HG02642 (cell line): ENCODE data around the gene TRIM41.

ENCODE experiments used
- ATAC-seq: cut with Tn5 transposase; IDR thresholded peaks from one replicate; pipeline ENCODE4 v1.9.1; 2021; ENCODE audit warnings: mild to moderate bottlenecking; ENCODE audit not compliant: unreplicated experiment, poor library complexity

The TRIM41 gene

GRCh38 chr5:181192337-181193046 is 30.6 kb upstream of the TRIM41 start:
- no peak for ATAC-seq

DNA sequence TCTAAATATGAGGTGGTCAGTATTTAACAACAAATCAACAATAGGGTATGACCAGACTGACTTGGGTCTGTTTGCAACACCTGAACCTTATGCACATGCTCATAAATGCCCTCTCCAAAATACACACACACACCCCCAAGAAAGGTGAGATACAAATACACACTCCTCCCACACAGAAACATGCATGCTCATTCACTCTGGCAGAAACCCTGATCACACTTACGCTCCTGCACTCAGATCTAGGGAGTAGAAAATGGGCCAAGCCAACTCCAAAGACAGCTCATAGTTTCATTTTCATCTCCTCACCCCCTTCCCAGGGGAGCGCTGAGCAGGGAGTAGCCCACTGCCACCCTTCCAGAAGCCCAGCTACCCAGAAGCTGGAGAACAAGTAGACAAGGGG is 29.4 kb upstream of the TRIM41 start:
- ATAC-seq: no peak

DNA sequence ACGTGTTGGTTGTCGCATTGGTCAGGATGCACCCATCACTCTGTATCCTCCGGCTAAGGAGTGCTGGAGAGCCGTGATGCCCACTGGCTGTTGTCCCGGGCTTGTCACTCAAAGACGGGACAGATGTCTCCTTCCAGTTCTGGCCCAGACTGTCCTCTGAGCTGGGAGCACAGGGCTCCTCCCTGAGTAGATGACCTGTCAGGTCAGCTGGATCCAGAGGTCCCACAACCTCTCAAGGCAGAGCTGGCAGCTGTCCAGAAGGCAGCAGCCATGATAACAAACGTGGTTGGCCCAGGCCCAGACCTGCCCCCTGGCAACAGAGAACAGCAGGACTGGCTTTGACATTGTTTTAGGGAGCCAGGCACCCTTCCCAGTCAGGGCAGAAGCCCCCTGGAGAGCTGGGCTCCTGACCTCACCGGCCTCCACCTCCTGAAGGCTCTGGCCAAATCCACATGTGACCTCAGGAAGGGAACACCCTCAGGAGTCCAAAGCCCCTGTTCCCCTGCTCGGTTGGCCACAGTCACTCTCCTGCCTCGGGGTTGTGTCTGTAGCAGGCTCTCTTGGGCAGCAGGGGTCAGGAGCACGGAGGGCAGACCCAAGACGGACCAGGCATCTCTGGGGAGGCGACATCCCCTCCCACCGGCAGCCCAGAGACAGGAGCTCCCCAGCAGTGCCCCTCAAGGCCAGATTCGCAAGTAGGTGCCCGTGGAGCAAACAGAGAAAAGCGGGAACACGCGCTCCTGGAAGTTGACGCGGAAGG is 28.4 kb upstream of the TRIM41 start:
- ATAC-seq: no peak

- ATAC-seq: no peak
These were observed 27.8 kb upstream of the TRIM41 start for GRCh38 chr5:181195249-181195761.

- ATAC-seq: no peak
These were observed 25.6 kb upstream of the TRIM41 start for GRCh38 chr5:181197326-181197951.

DNA sequence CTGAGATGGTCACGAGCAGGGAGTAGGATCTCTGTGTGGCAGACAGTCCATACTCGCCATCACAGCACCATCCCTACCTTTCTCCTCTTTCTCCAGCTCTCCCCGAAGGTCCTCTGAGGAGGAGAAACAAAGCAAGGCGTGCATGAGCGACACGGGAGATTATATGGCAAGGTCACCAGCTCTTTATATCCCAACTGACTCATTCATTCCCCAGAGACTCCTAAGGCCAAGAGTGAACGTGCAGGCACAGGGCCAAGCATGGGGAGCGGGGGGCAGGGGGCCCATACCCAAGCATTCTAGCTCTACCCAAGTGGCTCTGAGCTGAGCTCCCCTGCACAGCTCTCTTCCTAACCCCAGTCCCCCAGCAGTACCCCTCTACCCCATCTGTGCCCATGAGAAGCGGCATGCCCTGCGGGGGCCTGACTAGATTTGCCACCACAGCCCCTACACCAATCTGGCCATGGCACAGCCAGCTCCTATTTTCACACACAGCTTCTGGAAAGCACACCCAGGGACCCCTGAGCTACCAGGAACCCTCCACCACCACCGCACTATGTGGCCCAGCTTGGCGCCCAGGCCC is 24.9 kb upstream of the TRIM41 start:
- ATAC-seq: no peak

DNA sequence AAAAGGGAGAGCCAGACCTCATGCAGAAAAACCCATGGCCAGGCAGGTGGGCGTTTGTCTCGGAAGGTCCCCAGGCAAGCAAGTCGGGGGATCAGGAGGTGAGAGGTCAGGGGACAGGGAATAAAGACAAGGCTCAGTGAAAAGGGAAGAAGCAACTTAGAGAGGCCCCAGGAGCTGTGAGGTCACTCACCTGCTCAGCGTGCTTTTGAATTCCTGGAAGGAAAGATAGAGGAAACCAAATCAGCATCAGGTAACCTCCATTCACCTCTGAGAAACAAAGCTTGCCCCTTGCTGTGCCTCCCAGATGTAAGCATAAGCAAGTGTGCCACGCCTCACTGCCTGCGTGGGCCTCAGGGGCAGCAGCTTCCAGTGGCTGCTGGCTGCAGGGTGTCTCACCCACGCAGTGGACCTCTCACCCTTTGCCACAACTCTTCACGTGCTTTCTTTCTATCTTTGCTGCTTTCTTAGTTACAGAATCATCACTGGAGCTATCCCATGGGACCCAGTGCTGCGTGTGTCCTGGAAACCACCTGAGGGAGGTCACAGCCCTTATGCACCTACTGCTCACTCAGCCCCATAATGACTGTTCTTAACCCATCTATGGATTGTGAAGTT is 24.1 kb upstream of the TRIM41 start:
- peak; percentile 71 for ATAC-seq

GRCh38 chr5:181199881-181200638 is 23.0 kb upstream of the TRIM41 start:
- no peak for ATAC-seq

- no peak for ATAC-seq
These were observed 22.3 kb upstream of the TRIM41 start for GRCh38 chr5:181200816-181201215.

DNA sequence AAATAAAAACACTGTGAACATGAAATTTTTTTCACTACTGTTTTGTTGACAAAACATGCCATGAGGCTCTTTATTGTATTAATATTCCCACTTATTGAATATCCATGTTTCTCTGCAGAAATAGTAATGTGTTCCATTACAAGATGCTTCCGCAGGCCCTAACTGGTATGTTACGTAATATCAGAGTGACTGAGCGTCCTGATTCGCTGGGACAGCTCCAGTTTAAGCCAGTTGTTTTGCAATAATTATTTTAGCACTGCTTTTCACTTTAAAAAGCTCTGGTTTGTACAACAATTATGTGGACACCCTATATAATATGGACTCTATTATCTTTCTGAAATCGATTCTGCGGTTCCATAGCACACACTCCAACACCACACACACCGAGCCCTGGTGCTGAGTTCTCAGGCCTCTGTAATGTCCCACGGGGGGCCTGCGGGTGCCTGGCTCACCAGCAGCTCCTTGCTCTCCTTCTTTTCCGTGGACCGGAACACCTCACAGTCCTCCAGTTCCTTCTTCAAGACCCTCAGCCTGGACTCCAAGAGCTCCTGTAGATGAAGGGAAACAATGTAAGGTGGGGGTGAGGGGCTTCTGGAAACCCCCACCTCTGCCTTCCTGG is 19.9 kb upstream of the TRIM41 start:
- no peak for ATAC-seq

GRCh38 chr5:181203777-181204112 is 19.3 kb upstream of the TRIM41 start:
- no peak for ATAC-seq

- ATAC-seq: no peak
These were observed 18.8 kb upstream of the TRIM41 start for GRCh38 chr5:181204113-181204825.

- ATAC-seq: no peak
These were observed 18.0 kb upstream of the TRIM41 start, which contains the start of gene TRIM7 for GRCh38 chr5:181204826-181205760. TSS of gene TRIM7 (minus strand) at chr5:181205196. CDS start at chr5:181205110, 86 bp downstream.

DNA sequence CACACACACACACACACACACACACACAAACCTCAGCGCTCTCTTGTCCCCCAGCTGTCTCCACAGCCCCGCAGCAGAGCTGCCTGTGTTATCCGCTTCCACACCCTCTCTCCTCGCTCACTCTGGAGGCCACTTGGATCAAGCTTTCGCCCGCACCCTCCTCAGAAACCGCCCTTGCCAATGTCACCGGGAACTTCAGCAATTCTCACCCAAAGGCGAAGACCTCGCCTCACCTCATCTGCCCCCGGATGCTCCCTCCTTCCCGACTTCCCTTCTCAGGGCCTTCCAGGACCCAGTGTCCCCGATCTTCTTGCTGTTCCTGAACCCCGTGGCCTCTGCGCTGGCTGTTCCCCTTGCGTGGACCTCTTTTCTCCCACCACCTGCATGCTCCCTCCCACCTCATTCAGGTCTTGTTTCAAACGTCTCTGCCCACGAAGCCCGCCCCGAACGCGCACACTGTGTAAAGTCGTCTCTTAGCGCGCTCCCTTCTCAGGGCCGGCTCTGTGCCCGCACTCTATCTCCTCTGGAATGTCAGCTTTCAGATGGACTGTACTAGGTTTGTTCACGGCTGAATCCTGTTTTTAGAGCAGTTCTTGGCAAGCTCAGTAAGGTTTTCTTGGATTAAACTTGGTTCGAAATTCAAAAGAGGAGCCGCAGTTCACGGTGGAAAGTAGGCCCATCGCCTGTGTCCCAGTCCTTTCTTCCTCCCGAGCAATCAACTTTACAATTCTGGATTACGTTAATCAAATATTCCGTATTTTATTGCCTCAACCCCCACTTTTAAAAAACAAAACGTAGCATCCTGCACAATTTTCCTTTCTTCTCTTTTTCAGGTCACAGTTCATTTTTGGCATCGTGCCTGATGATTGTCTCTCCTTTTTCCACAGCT is 17.1 kb upstream of the TRIM41 start:
- ATAC-seq: no peak

GRCh38 chr5:181207214-181207959 is 15.7 kb upstream of the TRIM41 start:
- ATAC-seq: peak; percentile 42

GRCh38 chr5:181207960-181208253 is 15.2 kb upstream of the TRIM41 start:
- no peak for ATAC-seq
